Hepatocyte (in vitro differentiated cells): ENCODE results near the gene CFAP77.
"Not testable (repeated sequence)": the region's sequence is repeated elsewhere in the genome, so short reads cannot be mapped to it uniquely, and the experiment has no call there.

Experiments used
- CTCF ChIP-seq: fragments of 200-600 bp; sonication (generic); IDR thresholded peaks from 2 replicates; pipeline ENCODE4 v1.5.1; 2016; ENCODE audit warnings: antibody characterized with exemption, mild to moderate bottlenecking; ENCODE audit not compliant: poor library complexity
- EZH2 ChIP-seq: fragments of 200-600 bp; sonication (generic); IDR thresholded peaks from 2 replicates; pipeline ENCODE4 v1.6.1; 2016; ENCODE audit warnings: antibody characterized with exemption, mild to moderate bottlenecking, borderline replicate concordance
- EZH2phosphoT487 ChIP-seq: fragments of 200-600 bp; sonication (generic); IDR thresholded peaks from one replicate; pipeline ENCODE4 v1.6.1; 2018; ENCODE audit warnings: antibody characterized with exemption, mild to moderate bottlenecking, low read depth, moderate library complexity; ENCODE audit not compliant: unreplicated experiment, severe bottlenecking

- not testable (repeated sequence) for TF ChIP-seq CTCF, EZH2phosphoT487, EZH2
These were observed 32.2 kb upstream of the CFAP77 start for GRCh38 chr9:132377769-132378168.
